ENCODE data around the gene PPP6R2.
A peak's percentile ranks its signal among the peaks of the same experiment; 100 is the strongest.

DNA sequence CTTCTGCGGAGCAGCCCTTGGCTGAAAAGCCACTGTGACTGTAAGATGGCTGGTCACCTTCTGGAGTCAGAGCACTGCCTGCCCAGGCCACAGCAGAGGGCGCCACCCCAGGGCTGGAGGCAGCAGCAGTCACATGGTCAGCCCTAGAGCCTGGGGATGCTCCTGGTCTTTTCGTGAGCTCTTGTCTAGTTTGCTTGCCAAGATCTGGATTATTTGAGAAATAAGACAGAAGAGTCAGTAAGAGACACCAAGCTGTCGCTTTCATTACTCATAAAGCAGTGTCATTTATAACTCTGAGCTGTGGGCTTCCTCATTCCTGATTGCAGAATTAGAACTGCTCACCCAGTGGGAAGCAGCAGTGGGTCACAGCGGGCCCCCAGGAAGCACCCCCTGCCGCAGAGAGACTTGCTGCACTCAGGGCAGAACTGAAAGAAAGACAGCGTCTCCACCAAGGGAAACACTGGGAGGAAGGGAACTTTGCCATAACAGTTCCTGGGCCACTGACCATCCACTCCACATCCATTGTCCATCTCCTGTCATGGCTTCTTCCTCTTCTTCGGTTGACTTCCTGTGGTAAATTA, 56.7 kb downstream of the PPP6R2 start:
- TF ChIP-seq, protein P1, sequence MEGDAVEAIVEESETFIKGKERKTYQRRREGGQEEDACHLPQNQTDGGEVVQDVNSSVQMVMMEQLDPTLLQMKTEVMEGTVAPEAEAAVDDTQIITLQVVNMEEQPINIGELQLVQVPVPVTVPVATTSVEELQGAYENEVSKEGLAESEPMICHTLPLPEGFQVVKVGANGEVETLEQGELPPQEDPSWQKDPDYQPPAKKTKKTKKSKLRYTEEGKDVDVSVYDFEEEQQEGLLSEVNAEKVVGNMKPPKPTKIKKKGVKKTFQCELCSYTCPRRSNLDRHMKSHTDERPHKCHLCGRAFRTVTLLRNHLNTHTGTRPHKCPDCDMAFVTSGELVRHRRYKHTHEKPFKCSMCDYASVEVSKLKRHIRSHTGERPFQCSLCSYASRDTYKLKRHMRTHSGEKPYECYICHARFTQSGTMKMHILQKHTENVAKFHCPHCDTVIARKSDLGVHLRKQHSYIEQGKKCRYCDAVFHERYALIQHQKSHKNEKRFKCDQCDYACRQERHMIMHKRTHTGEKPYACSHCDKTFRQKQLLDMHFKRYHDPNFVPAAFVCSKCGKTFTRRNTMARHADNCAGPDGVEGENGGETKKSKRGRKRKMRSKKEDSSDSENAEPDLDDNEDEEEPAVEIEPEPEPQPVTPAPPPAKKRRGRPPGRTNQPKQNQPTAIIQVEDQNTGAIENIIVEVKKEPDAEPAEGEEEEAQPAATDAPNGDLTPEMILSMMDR (IDR thresholded peaks at IDR 0.05), result peak; percentile 16 to 36 (median 28)
- no peak for TF ChIP-seq POLR2A (IDR thresholded peaks at IDR 0.05)
